Upper lobe of left lung (tissue), 6 donors: Measurements from ENCODE around the gene PRICKLE2. TPM values are rescaled to one million over a fixed set of nuclear protein-coding genes. Genes with fewer than 3 reads are reported as not detected.
A peak's percentile ranks its signal among the peaks of the same experiment; 100 is the strongest.

Source experiments
- ATAC-seq, 2 donors: fragments of 200-7000 bp; cut with Tn5 transposase; one replicate each; pipeline ENCODE4 v1.9.1; 2022; ENCODE audit warnings: mild to moderate bottlenecking in 2 of 2, moderate library complexity in 2 of 2; ENCODE audit not compliant: low FRiP score in 2 of 2
- DNase-seq, 2 donors: peaks; one replicate each; pipeline ENCODE4 v3.0.0-alpha.2; 2019 to 2020
- H3K27ac ChIP-seq, 4 donors: fragments of 200-600 bp; sonication (generic); one replicate each; pipeline ENCODE4 v1.5.1; 2016 to 2019
- H3K27me3 ChIP-seq, 4 donors: fragments of 200-600 bp; sonication (generic); one replicate each; pipeline ENCODE4 v1.5.1; 2017 to 2019
- H3K36me3 ChIP-seq, 4 donors: fragments of 200-600 bp; sonication (generic); one replicate each; pipeline ENCODE4 v1.5.1; 2016 to 2019
- H3K4me1 ChIP-seq, 4 donors: fragments of 200-600 bp; sonication (generic); one replicate each; pipeline ENCODE4 v1.5.1; 2018 to 2019
- H3K4me3 ChIP-seq, 4 donors: fragments of 200-600 bp; sonication (generic); one replicate each; pipeline ENCODE4 v1.5.1; 2017 to 2019; ENCODE audit warnings: mild to moderate bottlenecking in 2 of 4, moderate library complexity in 1 of 4
- H3K9me3 ChIP-seq, 4 donors: fragments of 200-600 bp; sonication (generic); one replicate each; pipeline ENCODE4 v1.5.1; 2018 to 2019
- EP300 ChIP-seq, 4 donors: sonication (generic); formaldehyde crosslinking; IDR thresholded peaks; one replicate each; pipeline ENCODE4 v1.5.1; 2017; ENCODE audit warnings: antibody characterized with exemption in 4 of 4, control low read depth in 2 of 4
- POLR2A ChIP-seq, 4 donors: fragments of 450-650 bp; IDR thresholded peaks; one replicate each; pipeline ENCODE4 v1.5.1; 2016 to 2017; ENCODE audit warnings: antibody characterized with exemption in 4 of 4, mild to moderate bottlenecking in 2 of 4
- POLR2AphosphoS5 ChIP-seq, 2 donors: sonication (generic); formaldehyde crosslinking; IDR thresholded peaks; one replicate each; pipeline ENCODE4 v1.5.1; 2017; ENCODE audit warnings: antibody characterized with exemption in 2 of 2
- WGBS, 2 donors: methylation state at CpG; one replicate each; pipeline ENCODE4 v1.1.5; 2017 to 2018; 5-methylcytosine and 5-hydroxymethylcytosine counted together
- total RNA-seq, 6 donors: library from RNA; depleted of rRNA in 4 of 6; stranded (reverse); fragments of >200 nt in 4 of 6; gene quantifications; one replicate each; pipeline versions ENCODE4 v1.1.0 to v1.2.1, GENCODE V29; 2016 to 2021
- TF ChIP-seq, protein P1 (sequence below), 6 experiments: fragments of 450-650 bp in 4 of 6; fragments of 200-600 bp in 2 of 6; sonication (generic) in 2 of 6; IDR thresholded peaks; one replicate each; pipeline ENCODE4 v1.5.1; 2016 to 2019; ENCODE audit warnings: antibody characterized with exemption in 6 of 6
- donor health status: DM: no; HTN: no; CAD: no; lungs with moderate emphysema.
- donor health status: DM: no; HTN: yes; CAD: no; lungs with severe emphysema.

Gene PRICKLE2
- total RNA-seq, 6 donors from 2014 or later: 28.3 to 68.9 (median 36.3) TPM

- TF ChIP-seq, protein P1, sequence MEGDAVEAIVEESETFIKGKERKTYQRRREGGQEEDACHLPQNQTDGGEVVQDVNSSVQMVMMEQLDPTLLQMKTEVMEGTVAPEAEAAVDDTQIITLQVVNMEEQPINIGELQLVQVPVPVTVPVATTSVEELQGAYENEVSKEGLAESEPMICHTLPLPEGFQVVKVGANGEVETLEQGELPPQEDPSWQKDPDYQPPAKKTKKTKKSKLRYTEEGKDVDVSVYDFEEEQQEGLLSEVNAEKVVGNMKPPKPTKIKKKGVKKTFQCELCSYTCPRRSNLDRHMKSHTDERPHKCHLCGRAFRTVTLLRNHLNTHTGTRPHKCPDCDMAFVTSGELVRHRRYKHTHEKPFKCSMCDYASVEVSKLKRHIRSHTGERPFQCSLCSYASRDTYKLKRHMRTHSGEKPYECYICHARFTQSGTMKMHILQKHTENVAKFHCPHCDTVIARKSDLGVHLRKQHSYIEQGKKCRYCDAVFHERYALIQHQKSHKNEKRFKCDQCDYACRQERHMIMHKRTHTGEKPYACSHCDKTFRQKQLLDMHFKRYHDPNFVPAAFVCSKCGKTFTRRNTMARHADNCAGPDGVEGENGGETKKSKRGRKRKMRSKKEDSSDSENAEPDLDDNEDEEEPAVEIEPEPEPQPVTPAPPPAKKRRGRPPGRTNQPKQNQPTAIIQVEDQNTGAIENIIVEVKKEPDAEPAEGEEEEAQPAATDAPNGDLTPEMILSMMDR (IDR thresholded peaks at IDR 0.05): no peak
- TF ChIP-seq POLR2AphosphoS5 (IDR thresholded peaks at IDR 0.05) (no peak), EP300 (IDR thresholded peaks at IDR 0.05) (no peak), POLR2A (IDR thresholded peaks at IDR 0.05) (no peak)
- ATAC-seq (no peak), DNase-seq (no peak)
- no peaks in the 10 kb centered on the region for H3K4me1 ChIP-seq
- H3K4me3 ChIP-seq: no peak overlapping the region
- H3K9me3 ChIP-seq: no peaks in the 10 kb centered on the region
- no peak overlapping the region for H3K27ac ChIP-seq
- peaks cover 0 to 9% (median 7%) of the 10 kb centered on the region in 4 donors for H3K36me3 ChIP-seq
- H3K27me3 ChIP-seq: no peaks in the 10 kb centered on the region
- 71 to 75% methylated on average over 3 of the region's 3 CpGs for WGBS, 2 donors
These were observed 121.3 kb downstream of the PRICKLE2 start for GRCh38 chr3:64104006-64104405.

DNA sequence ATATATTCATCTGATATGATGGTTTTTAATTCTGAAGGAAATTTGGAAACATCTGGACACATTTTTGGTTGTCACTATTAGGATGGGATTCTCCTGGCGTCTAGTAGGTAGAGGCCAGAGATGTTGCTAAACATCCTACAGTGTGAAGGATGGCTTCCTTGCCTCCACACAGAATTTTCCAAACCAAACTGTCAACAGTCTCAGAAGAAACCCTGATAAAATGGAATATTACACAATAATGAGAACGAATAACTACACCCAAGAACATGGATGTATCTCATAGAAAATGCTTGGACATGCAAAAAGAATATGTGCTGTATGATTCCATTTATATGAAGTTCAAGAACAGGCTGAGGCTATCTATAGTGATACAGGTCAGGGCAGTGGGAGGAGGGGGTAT, 122.1 kb downstream of the PRICKLE2 start:
- DNase-seq: no peak
- H3K36me3 ChIP-seq: peaks cover 0 to 15% (median 9%) of the 10 kb centered on the region in 4 donors
- ATAC-seq: no peak
- no peak overlapping the region for H3K4me3 ChIP-seq
- H3K27me3 ChIP-seq: no peaks in the 10 kb centered on the region
- no peaks in the 10 kb centered on the region for H3K4me1 ChIP-seq
- 84 to 88% methylated on average over 2 of the region's 2 CpGs for WGBS, 2 donors
- TF ChIP-seq POLR2AphosphoS5 (IDR thresholded peaks at IDR 0.05) (no peak), EP300 (IDR thresholded peaks at IDR 0.05) (no peak), POLR2A (IDR thresholded peaks at IDR 0.05) (no peak)
- TF ChIP-seq, protein P1 (IDR thresholded peaks at IDR 0.05): no peak
- H3K27ac ChIP-seq: no peak overlapping the region
- no peaks in the 10 kb centered on the region for H3K9me3 ChIP-seq

DNA sequence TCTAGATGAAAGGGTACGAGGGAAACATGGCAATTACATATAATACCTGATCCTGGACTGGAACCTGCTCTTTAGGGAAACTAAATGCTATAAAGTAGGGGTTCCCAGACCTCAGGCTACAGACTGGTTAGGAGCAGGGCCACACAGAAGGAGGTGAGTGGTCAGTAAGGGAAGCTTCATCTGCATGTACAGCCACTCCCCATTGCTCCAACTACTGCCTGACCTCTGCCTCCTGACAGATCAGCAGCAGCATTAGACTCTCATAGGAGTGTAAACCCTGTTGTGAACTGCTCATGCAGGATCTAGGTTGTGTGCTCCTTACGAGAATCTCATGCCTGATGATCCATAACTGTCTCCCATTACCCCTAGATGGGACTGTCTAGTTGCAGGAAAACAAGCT, 123.1 kb downstream of the PRICKLE2 start:
- 81 to 93% methylated on average over 2 of the region's 2 CpGs for WGBS, 2 donors
- no peak overlapping the region for H3K27ac ChIP-seq
- H3K4me1 ChIP-seq: no peaks in the 10 kb centered on the region
- H3K9me3 ChIP-seq: no peaks in the 10 kb centered on the region
- no peak overlapping the region for H3K4me3 ChIP-seq
- no peaks in the 10 kb centered on the region for H3K27me3 ChIP-seq
- TF ChIP-seq POLR2AphosphoS5 (IDR thresholded peaks at IDR 0.05) (no peak), EP300 (IDR thresholded peaks at IDR 0.05) (no peak), POLR2A (IDR thresholded peaks at IDR 0.05) (no peak)
- TF ChIP-seq, protein P1 (IDR thresholded peaks at IDR 0.05): no peak
- H3K36me3 ChIP-seq: peaks cover 0 to 20% (median 9%) of the 10 kb centered on the region in 4 donors
- ATAC-seq (no peak), DNase-seq (no peak)

GRCh38 chr3:64099316-64099715, 126.0 kb downstream of the PRICKLE2 start:
- TF ChIP-seq POLR2A (IDR thresholded peaks at IDR 0.05) (no peak), POLR2AphosphoS5 (IDR thresholded peaks at IDR 0.05) (no peak), EP300 (IDR thresholded peaks at IDR 0.05) (no peak)
- TF ChIP-seq, protein P1 (IDR thresholded peaks at IDR 0.05): no peak
- ATAC-seq (peak in 1 of 2 donors; percentile 23), DNase-seq (peak in 1 of 2 donors; percentile 43)
- WGBS, 2 donors: 94 to 100% methylated on average over 1 to 26 of the region's 26 CpGs
- no peaks in the 10 kb centered on the region for H3K4me1 ChIP-seq
- H3K36me3 ChIP-seq: peaks cover 0 to 28% (median 11%) of the 10 kb centered on the region in 4 donors
- no peaks in the 10 kb centered on the region for H3K27me3 ChIP-seq
- H3K9me3 ChIP-seq: no peaks in the 10 kb centered on the region
- no peak overlapping the region for H3K27ac ChIP-seq
- no peak overlapping the region for H3K4me3 ChIP-seq

- no peak overlapping the region for H3K27ac ChIP-seq
- TF ChIP-seq POLR2A (IDR thresholded peaks at IDR 0.05) (no peak), EP300 (IDR thresholded peaks at IDR 0.05) (no peak), POLR2AphosphoS5 (IDR thresholded peaks at IDR 0.05) (no peak)
- TF ChIP-seq, protein P1 (IDR thresholded peaks at IDR 0.05): no peak
- no peaks in the 10 kb centered on the region for H3K9me3 ChIP-seq
- peaks cover 0 to 28% (median 11%) of the 10 kb centered on the region in 4 donors for H3K36me3 ChIP-seq
- no peak for ATAC-seq
- WGBS, 2 donors: 77 to 79% methylated on average over 3 of the region's 3 CpGs
- H3K4me1 ChIP-seq: no peaks in the 10 kb centered on the region
- no peaks in the 10 kb centered on the region for H3K27me3 ChIP-seq
- no peak overlapping the region for H3K4me3 ChIP-seq
- DNase-seq: no peak
These were observed 126.6 kb downstream of the PRICKLE2 start for GRCh38 chr3:64098670-64099069.
